Choroid plexus epithelial cell (primary cell): ENCODE results near the gene DLX4.

Experiments used
- DNase-seq: peaks from one replicate; pipeline ENCODE4 v3.0.0-alpha.2; 2010; ENCODE audit warnings: low read depth
- H3K4me3 ChIP-seq: 2 replicates; pipeline ENCODE4 v1.5.1; 2011; ENCODE audit warnings: low read depth, mild to moderate bottlenecking, control low read depth, low read length, moderate library complexity
- TF ChIP-seq, protein P1 (sequence below): conservative IDR thresholded peaks from 2 replicates; pipeline ENCODE4 v1.5.1; 2011; ENCODE audit warnings: low read depth, mild to moderate bottlenecking, control low read depth, inconsistent platforms, low read length, moderate library complexity

The DLX4 gene

DNA sequence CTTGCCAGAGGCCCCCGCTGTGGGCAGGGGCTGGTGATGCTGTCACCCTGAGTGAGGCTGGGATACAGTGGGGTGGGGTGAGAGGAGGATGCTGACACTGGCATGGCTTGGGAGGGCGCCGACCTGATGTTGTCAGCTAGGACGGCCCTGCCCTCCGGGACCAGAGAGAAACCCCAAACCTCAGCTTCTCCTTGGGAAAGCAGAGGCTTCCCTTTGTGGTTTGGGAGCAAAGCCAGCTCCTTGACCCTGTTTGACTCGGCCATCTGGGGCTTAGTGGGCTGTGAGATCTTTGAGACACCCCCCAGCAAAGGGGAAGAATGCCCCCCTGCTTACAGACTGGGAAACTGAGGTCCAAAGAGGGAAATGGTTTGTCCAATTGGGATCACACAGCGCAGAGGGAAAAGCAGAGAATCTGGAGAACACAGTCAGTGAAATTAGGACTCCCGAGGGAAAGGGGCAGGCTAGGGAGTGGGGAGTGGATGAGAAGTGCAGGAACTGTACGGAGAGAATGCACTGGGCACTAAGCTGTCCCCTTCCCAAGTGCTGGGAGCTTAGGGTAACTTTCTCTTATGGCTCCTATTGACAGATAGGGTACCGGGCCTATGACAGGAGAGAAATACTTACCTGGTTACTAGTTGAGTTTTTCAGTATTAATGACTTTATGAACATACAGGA is 40.7 kb upstream of the DLX4 start:
- DNase-seq = no peak
- H3K4me3 ChIP-seq = no peak overlapping the region
- TF ChIP-seq, protein P1, sequence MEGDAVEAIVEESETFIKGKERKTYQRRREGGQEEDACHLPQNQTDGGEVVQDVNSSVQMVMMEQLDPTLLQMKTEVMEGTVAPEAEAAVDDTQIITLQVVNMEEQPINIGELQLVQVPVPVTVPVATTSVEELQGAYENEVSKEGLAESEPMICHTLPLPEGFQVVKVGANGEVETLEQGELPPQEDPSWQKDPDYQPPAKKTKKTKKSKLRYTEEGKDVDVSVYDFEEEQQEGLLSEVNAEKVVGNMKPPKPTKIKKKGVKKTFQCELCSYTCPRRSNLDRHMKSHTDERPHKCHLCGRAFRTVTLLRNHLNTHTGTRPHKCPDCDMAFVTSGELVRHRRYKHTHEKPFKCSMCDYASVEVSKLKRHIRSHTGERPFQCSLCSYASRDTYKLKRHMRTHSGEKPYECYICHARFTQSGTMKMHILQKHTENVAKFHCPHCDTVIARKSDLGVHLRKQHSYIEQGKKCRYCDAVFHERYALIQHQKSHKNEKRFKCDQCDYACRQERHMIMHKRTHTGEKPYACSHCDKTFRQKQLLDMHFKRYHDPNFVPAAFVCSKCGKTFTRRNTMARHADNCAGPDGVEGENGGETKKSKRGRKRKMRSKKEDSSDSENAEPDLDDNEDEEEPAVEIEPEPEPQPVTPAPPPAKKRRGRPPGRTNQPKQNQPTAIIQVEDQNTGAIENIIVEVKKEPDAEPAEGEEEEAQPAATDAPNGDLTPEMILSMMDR = no peak

DNA sequence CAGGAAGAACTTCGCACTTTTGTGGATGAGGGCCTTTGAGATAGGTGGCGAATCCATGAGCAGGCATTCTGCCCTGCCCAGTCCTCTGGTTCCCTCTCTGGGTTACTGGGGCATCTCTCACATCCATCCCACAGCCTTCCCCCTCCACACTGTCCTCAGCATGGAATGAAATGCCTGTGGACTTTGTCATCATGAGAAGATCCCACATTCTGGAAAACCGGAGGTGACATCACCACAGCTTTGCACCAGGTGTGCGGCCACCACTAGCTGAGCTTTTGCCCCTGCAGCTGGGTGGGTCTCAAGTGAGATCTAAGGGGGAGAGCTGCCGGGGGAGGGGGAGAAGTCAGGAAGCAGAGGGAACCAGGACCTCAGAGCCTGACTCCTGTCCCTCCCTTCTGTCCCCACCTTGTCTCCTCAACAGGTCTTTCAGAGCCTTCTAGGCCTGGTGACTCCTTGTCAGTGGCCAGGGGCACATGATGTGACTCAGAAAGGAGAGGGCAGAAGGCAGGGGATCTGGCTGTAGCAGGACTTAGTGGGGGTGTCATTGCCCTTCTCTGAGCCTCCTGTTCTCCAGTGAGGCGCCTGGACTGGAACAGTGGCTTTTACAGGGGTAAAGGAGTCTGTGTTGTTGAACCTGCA is 40.0 kb upstream of the DLX4 start:
- no peak overlapping the region for H3K4me3 ChIP-seq
- DNase-seq = no peak
- TF ChIP-seq, protein P1 = no peak

DNA sequence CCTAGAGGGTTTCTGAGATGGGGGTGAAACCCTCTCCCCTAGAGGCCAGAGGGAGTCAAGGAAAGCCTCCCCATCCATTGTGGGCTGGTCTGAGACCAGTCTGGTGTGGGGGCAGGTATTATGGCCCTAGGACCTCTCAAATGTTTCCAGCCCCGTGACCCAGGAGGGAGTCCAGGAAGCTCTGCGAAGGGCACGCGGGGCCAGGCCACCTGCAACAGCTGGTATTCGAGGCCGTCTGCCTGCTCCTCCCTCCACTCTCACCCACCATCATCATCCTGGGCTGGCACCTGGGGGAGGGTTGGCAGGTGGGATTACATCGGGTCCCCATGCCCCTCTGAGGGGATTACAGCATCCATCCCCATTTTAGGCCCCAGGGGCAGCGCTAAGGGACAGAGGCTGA is 38.1 kb upstream of the DLX4 start:
- TF ChIP-seq, protein P1 = no peak
- DNase-seq = no peak
- H3K4me3 ChIP-seq = no peak overlapping the region

DNA sequence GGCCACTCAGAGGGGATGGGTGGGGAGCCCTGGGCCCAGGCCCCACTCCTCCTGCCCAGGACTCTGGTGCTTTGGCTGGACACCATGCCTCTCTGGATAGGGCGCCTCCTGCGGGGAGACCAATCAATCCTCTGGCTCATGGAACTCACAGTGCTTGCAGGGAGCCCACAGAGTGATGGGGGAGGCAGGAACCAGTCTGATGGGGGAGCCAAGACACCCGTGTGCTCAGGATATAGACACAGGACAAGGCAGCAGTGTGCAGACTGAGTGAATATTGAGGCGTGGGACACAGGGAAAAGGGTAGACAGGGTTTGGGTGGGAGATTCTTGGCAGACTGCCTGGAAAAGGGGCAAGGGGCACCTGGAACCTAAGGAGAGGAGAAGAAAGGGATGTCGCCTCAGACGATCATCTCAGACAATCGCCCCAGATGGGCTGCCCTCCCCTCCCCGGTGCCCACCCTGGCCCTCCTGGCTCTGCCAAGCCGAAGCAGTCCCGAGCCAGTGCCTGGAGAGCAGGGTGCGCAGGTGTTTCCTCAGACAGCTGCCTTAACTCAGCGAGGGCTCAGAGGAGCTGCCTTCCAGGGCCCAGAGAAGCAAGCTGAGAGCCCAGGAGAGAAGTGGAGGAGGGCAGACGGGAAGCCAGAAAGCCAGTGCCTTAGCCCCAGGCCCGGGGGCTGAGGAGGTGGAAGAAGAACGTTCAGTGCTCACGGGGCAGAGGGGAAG is 37.4 kb upstream of the DLX4 start:
- no peak overlapping the region for H3K4me3 ChIP-seq
- TF ChIP-seq, protein P1 = no peak
- DNase-seq = no peak

DNA sequence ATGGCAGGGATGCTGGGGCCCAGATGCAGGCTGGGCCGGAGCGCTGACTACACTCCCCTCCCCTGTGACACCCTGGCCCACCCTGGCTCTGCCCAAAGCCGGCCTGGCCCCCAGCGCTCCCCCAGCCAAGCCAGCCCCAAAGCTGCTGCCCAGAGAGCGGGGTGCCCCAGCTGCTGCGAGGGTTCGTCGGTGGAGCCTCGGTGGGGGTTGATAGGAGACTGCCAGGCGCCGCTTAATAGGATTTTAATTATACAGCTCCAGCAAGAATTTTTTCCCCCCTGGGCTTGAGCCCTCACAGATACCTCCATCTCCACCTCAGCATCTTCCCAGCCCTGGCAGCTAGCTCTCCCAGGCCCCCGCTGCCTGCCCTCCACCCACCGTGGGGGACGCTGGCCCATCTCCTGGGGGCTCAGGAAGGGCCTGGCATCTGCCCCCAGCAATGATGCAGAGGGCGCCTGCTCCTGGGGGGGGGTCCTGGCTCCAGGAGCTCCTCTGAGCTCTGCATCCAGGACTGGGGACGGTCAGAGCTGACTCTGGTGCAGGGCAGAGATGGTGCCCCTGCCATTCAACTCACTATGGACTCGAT is 36.8 kb upstream of the DLX4 start:
- no peak overlapping the region for H3K4me3 ChIP-seq
- TF ChIP-seq, protein P1 = no peak
- DNase-seq = no peak

DNA sequence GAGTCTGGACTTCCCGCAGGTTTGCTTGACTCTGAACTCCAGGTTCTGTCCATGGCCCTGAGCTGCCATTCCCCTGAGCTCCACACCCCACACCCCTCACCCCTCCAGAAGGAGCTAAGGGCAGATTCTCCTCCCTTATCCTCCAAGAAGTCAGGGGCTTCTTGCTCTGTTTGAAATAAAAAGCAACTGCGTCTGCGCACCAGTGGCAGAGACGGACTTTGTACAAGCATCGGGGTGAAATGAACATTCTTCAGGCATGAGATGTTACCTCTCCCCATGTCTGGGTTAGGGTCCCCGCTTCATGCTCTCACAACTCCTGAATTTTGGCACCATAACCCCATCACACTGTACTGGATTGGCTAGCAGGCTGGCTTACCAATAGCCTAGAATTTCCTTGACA is 36.1 kb upstream of the DLX4 start:
- TF ChIP-seq, protein P1 = no peak
- no peak for DNase-seq
- H3K4me3 ChIP-seq = no peak overlapping the region
